EL (cell line): Measurements from ENCODE around the gene CKAP5.

ENCODE experiments used
- DNase-seq: peaks from one replicate; pipeline ENCODE4 v3.0.0-alpha.2; 2016

The CKAP5 gene

DNA sequence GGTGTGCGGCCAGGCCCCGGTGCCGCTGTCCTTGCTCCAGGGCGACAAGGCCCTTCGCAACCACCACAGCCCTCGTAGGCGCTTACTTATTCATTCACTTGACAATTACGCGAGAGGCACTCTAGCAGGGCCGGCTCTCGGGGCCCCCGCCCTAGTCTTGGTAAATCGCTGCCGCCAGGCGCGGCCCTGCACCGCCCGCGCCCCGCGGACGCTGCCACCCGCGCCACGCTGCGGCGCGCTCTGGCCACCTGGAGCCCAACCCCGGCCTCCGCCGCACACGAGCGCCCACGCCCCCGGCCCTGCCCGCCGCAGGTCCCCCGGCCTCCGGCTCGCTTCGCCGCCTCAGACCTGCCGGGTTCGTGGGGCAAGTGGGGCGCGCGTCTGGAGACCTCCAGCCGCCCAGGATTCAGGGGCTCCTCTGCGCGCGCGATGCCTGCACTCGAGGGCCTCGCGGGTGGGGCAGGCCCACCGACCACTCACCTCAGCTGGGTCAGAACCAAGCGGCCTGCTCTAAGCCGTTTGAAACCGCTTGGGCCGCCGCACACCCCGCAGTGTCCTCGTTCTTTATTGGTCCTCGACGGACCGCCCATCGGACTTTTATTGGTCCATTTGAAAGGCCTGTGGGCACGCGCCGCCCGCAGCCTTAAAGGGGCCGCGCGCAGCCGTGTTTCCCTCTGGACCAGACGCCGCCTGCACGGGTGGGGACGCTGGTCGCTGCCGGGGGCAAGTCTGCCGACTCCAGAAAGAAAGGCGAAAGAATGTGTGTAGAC, at the start of gene CKAP5:
CKAP5 (minus strand) TSS at position 541 of the 770 bp plus-strand sequence. CDS start 25,049 bp downstream, outside the sequence.
- peak; percentile 91 for DNase-seq

DNA sequence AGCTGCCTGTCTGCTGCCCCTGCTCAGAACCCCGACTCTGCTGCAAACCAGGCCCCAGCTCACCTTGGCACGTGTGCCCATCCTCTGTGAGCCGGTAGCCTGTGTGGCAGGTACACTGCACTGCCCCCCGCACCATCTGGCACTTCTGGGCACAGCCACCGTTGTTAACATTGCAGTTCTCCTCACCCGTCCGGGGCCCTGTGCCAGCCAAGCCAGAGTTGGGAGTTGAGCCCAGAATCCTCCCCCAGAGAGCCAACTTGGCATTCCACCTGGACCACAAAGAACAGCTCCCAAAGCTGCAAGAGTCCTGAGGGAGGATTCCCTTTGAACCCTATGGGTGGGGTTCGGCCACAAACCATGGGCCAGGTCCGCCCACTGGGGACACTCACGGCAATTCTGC, 49.7 kb upstream of the CKAP5 start:
- DNase-seq: no peak

DNA sequence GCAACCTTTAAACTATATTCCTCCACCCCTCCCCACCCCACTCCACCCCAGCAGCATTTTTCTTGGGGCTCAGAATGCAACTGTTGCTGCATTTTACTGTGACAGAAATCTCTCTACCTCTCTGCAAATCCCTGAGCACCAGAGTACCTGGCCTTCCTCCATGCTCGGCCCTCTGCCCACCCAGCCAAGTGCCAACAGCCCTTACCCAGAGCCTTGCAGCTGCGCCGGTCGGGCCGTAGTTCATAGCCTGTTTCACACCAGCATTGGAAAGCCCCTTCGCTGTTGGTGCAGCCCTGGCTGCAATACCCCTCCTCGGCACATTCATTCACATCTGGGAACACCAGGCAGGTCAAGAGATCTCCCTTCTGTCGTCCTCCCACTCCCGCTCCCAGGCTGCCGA, 48.9 kb upstream of the CKAP5 start:
- no peak for DNase-seq

DNA sequence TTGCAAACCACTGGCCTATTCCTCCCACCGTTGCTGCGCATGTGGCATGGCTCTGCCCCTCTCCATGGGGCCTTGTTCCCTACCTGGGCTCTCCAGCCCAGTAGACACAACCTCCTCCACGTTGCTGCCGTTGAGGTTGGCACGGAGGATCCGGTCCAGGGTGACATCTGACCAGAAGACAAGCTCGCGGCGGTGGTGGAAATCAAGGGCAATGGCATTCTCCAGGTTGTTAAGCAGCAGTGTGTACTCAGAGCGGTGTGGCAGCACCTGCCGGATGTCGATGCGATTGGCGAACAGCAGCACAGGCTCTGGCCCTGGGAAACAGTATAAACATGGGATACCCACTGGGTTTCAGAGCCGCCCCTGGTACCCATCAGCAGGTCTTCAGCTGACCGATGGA, 48.4 kb upstream of the CKAP5 start:
- no peak for DNase-seq

DNA sequence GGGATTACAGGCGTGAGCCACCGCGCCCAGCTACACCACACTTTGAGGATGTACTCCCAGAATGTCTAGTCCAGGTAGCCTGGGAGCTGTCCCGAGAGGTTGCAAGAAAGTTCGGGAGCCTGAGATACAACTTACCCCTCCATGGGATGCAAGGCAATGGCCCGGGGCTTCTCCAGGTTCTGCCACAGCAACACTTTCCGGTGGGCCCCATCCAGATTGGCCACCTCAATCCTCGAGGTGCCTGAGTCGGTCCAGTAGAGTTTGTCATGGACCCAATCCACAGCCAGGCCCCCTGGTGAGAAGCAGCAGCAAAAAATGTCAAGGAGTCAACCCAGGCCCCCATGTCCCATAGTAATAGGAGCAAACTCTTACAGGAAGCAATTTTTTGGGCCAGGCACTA, 46.8 kb upstream of the CKAP5 start:
- no peak for DNase-seq

DNA sequence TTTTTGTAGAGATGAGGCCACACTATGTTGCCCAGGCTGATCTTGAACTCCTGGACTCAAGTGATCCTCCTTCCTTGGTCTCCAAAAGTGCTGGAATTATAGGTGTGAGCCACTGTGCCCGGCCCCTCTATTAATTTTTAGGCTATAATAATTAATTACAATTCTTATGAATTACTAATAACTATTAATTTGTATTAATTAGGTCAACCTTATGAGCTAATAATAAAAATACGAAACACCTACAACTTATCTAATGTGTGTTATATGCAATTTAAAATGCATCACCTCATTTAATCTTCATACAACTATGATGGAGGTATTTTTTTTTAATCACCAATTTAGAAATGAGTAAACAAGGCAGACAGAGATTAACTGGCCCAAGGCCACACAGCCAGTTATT, 46.0 kb upstream of the CKAP5 start:
- DNase-seq: no peak

DNA sequence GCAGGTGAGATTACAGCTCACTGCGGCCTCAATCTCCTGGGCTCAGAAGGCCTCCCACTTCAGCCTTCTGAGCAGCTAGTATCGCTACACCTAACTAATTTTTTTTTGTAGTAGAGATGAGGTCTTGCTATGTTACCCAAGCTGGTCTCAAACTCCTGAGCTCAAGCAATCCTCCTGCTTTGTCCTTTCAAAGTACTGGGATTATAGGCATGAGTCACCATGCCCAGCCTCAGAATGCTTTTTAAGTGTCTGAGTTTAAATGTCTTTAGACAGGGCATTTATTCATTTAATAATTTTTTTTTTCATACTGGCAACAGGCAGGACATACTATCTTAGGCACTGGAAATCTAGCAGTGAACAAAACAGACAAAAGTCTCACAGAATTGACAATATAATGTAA, 44.6 kb upstream of the CKAP5 start:
- peak; percentile 13 for DNase-seq

DNA sequence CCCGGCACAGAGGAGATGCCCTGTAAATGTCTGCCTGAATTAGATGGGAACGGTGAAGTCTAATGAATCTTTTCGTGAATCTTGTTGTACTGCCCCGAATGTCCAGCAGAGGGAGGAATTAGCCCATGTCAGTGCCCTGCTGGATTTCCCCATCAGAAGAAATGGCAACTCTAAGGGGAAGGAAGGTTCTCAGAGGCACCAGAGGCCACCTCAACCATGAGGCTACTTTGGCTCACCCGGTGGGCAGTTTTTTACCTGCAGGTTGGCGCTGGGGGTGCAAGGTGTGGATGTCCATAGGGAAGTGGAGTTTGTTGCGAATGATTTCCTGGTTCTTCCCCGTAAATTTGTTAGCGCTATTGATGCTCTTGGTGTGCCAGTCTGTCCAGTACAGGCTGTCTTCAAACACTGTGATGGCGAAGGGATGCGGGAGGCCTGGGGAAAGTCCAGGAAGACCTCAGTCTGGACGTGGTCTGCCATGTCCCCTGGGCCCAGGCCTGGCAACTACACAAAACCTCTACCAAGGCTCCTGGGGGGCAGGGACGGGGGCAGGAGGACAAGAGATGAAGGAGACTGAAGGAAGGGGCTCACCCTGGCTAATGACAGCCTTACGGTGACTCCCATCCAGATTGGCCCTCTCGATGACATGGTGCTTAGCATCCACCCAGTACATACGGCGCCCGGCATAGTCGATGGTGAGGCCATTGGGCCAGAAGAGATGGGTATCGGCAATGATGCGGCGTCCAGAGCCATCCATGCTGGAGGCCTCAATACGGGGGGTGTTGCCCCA, 43.8 kb upstream of the CKAP5 start:
- peak; percentile 71 for DNase-seq

DNA sequence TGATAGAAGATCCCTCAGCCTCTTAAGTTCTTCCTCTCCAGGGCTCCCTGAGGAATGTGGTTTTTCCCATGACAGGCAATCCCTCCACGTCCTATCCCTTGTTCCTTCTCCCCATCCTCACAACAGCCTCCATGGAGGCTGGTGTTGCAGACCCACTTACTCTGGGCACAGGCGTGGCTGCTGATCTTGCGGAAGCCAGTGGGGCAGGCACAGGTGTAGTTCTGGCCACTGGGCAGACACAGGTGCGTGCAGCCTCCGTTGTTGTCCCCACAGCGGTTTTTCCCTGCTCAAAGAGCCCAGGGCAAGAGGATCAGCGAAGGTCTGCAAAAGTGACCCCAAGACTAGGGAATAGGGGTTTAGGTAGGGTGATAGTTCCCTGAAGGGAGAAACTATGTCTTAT, 43.2 kb upstream of the CKAP5 start:
- no peak for DNase-seq

DNA sequence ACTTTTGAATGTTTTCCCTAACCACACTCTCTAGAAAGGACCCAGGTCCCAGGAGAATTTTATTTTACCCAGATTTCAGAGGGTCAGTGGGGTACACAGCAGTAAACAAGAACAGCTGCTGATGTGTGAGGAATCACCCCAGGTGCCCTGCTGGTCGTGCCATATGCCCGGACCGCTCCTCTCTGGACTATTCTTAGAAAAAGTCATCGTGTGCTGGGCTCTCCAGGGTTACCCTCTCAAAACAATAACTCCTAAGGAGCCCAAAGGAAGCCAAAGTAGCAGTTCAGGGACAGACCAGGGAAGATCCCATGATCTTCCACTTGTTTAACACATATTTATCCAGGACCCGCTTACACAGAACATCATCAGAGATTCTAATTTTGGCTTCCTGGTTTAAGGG, 42.6 kb upstream of the CKAP5 start:
- DNase-seq: no peak

DNA sequence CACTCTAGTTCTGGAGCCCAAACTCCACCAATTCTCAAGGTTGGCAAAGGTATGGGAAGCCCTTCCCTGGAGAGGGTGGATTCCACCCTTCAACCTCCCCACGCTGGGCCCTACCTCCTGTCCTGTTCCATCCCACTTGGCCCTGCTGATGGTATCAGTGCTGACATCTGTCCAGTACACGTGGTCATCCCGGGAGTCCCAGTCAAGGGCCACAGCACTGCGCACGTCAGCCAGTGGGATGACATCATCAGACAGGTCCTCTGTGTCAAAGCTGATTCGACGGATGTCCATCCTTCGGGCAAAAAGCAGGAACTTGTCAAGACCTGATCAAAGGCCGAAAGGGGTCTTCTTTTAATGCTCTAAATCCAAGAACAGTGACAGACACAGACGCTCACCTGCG, 40.1 kb upstream of the CKAP5 start:
- no peak for DNase-seq

DNA sequence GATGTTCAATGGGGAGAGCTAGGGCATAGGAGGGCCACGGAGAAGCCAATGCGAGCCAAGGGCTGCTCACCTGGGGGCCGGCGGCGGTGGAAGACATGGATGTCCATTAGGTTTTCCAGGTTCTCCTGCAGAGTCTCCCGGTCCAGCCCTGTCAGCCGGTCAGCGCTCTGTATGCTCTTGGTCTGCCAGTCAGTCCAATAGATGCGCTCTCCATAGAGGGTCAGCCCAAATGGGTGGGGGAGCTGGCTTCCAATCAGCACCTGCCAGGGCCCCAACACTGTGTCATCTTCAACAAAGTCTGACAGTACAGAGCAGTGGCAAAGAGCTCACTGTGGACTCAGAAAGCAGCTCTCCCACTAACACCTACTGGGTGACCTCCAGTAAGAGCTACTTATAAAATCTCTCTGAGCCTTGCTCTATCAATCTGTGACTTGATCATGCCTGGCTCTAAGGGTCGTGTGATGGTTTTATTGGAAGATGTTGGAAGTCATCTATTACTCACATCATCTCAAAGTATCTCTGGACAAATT, 33.0 kb upstream of the CKAP5 start:
- DNase-seq: no peak

DNA sequence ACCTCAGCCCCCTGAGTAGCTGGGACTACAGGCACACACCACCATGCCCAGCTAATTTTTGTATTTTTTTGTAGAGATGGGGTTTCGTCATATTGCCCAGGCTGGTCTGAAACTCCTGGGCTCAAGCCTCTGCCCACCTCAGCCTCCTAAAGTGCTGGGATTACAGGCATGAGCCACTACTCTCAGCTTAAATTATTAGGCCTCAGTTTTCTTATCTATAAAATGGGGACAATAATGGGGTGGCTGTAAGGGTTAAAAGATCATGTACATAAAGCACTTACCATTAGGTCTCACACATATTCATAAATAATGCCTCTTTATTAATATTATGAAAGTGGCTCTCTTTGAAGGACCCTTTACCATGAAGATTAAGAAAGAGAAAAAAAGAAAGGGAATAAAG, 31.5 kb upstream of the CKAP5 start:
- DNase-seq: no peak

DNA sequence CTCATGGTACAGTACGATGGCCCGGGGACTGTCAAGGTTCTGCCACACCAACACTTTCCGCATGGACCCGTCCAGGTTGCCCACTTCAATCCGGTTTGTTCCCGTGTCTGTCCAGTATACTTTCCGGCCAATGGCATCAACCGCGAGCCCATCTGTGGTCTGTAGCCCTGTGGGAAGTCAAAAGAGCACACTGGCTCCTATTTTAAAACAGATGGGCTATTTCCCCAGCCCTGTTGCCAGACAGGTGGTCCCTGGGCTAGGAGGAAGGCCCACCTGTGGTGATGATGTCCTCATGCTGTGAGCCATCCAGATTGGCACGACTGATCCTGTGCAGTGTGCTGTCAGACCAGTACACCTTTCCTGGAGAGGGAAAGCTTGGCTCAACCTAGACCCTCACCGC, 30.4 kb upstream of the CKAP5 start:
- no peak for DNase-seq

DNA sequence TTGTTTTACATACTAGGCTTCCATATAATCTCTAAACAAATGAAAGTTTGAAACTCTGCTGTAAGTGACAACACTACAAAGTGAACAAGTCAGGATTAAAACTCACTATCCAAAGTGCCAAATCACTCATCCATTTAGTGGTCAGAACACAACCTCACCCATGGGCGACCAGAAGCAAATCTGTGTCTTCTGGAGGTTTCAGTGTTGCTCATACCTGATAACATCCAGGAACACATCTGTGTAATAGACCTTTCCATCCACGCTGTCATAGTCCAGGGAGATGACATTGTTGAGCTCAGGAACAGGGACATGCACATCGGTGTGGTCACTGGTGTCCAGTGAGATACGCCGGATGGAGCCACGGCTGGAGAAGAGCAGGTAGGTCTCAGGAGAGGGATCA, 28.5 kb upstream of the CKAP5 start:
- no peak for DNase-seq

DNA sequence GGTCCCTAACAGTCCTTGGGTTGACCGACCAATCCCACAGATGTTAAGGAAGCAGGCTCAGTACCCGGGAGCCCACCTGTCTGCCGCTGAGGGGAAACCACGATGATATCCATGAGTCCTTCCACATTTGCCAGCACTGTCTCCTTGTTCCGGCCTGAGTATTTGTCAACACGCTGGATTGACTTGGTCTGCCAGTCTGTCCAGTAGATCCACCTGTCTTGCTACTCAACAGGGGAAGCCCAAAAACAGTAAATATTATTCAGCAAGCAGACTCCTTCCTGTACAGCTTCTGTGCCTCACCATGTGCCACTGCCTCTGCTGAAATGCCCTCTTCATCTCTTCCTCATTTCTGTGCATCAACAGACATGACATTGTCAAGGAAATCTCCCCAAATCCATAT, 22.8 kb upstream of the CKAP5 start:
- DNase-seq: no peak

DNA sequence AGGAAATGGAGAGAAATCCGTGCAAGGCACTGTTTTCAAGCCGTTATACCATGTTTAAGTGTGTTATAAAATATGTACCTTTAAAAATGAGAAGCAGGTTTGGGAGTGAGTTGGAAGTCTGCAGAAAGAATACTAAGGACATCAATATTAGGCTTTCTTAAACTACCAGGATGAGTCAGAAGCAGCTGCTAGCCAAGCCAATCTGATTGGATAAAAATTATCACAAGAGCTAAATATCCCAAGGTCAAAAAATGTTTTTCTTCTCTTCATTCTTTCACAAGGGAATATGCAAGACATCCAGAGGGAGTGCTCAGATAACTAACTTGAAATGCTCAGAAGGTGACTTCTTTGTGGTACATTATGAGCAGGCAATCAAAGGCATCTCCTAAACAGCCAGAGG, 19.3 kb upstream of the CKAP5 start:
- DNase-seq: peak; percentile 48

DNA sequence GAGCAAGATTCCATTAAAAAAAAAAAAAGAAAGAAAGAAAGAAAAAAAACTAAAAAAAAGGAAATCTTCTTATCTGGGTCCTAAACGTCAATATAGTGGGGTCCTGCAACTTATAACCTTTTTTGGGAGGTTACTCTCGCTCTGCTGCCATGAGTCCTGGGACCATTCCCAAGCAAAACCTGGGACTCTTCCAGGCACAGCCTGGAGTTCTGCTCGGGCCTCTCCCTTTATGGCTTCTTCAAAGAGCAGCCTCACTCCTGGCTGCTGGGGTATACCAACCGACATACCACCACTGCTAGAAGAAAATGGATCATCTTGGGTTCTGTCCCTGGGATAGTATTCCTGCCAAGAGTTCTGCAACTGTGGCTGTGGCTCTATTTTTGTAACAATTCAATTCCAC, 14.1 kb upstream of the CKAP5 start:
- DNase-seq: no peak

DNA sequence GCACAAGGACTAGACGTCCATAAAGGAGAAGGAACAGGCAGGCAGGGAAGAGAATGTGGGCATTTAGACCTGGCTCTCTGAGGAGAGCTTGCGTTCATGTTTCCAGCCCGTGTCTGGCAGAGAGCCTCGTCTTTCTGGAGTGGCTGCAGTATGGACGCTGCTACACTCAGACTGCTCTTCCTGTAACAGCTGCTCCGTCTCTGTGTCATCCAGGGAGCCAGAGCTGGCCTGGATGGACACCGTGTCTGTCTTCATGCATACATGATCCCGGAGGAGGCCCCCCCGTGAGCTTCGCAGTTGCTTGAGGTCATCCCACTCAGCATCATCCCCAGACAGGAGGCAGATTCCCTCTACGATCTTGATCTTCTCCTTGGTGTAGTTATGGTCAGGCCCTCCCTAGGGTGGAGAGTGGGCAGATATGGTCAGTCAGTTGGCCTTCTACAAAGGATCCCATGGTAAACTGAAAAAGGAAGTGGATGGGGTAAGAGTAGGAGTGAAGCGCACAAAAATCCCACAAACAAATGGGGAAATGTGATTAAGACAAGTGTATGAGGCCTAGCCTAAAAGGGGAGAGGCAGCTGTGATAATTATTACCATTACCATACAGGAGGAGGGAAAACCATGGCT, 13.0 kb upstream of the CKAP5 start:
- DNase-seq: no peak

DNA sequence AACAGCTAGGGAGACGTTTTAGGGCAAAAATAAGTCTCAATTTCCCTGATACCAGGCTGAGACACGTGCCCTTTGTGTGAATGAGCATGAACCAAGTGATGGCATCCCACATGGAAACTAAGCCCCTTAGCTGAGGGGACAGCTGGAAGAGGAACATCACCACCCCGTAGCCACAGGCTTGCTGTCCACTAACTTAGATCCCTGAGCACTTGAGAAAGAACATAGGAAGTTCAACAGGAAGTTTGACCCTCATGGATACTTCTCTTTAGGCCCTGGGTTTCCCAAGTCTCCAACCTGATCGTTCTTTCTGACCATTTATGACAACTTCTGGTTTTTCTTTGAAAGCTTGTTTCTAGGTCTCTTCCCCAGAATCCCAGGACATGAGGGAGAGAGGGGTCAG, 11.6 kb upstream of the CKAP5 start:
- DNase-seq: no peak

DNA sequence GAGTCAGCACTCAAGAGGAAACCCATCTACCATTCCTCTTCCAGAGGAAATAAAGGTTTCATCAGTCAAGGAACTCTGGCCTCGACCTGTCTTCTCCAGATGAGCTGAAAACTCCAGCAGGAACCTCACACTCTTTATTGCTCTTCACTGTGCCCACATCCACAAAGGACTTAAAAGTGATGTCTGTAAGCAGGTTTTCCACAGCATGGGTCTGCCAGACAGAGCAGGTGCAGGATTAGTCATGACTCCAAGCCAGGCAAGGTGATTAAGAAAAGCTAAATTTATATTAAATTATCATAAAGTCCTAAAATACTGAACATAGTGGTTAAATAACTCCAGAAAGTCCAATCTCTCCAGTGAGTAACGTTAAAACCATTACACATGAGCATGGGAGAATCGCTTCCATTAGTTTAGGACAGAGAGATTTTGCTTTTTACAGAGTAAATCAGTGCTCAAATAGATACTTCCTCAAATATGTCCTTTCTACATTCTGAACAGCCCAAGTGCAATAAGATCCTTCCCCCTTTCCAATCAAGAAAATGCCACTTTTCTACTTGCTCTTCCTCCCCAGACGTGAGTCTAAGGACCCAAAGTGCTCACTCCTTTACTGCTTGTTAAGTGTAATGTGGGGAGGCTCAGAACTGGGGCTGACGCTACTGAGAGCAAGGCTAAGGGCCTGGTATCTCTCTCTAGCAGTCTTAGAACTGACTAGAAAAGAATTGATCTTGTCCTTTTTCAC, 10.7 kb upstream of the CKAP5 start:
- DNase-seq: no peak

DNA sequence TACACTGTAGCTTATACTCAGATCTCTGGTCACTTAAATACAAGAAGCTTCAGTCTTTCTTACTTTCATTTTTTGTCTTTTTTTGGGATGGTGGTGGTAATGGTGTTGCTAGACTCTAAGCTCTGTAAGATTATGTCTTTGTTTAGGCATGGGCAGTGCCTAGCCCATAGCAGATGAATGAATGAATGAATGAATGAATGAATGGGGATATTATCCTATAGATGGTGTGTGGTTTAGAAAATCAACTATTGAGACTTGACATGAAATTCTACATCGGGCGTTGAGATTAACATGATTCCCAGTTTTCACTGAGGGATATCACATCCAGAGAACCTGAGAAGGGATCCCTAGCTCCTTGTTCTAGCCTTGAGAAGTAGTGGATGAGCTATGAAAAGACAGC, 9.8 kb upstream of the CKAP5 start:
- no peak for DNase-seq

DNA sequence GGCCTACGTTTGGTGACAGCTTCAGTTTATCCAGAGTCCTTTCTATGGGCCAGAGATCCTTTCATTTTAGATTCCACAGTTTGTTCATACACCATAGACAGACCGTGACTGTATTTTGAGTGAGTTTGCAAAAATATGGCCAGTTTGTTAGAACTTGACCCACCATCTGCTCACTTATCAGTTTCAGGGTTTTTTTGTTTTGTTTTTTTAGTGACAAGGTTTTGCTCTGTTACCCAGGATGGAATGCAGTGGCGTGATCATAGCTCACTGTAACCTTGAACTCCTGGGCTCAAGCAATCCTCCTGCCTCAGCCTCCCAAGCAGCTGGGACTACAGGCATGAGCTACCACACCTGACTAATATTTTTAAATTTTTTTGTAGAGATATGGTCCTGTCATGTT, 9.1 kb upstream of the CKAP5 start:
- no peak for DNase-seq
